SK-N-SH (cell line): Measurements from ENCODE around the gene DOK1. TPM values are rescaled to one million over a fixed set of nuclear protein-coding genes. Genes with fewer than 3 reads are reported as not detected.

Experiments
- CTCF ChIA-PET: fragments of 300-600, 350-600 bp; formaldehyde crosslinking; extraction: SDS; loops from one replicate; lab custom pipeline; 2021; lab: Yijun Ruan, JAX
- POLR2A ChIA-PET: fragments of 350-600 bp; sonication (Branson Sonifier 250); formaldehyde crosslinking; extraction: SDS; loops from one replicate; lab custom pipeline; 2020; ENCODE audit warnings: antibody characterized with exemption, inconsistent platforms; lab: Yijun Ruan, JAX
- DNase-seq: peaks from one replicate; pipeline ENCODE4 v3.0.0; 2012
- H2AFZ ChIP-seq: fragments of 200-600 bp; sonication (generic); 2 replicates; pipeline ENCODE4 v1.8.1; 2016; ENCODE audit warnings: antibody characterized with exemption, mild to moderate bottlenecking, low read depth
- H3F3A ChIP-seq: fragments of 200-600 bp; sonication (generic); replicated peaks from 2 replicates; pipeline ENCODE3; 2016; ENCODE audit warnings: antibody characterized with exemption, mild to moderate bottlenecking; ENCODE audit not compliant: insufficient read depth
- H3K27ac ChIP-seq, 2 experiments: fragments of 200-500 bp in 1 of 2; fragments of 200-600 bp in 1 of 2; sonication (Bioruptor generic) in 1 of 2; sonication (generic), shearing (Covaris generic) in 1 of 2; 2 replicates each; pipeline versions ENCODE4 v1.5.1 to v1.6.1; 2014 to 2016; ENCODE audit warnings: low read depth in 2 of 2, inconsistent platforms in 1 of 2, low read length in 1 of 2, mild to moderate bottlenecking in 1 of 2, mixed read lengths in 1 of 2
- H3K27me3 ChIP-seq: fragments of 200-600 bp; sonication (generic), shearing (Covaris generic); 2 replicates; pipeline ENCODE4 v1.6.1; 2016; ENCODE audit warnings: mixed run types; ENCODE audit not compliant: insufficient read depth
- H3K36me3 ChIP-seq, 2 experiments: fragments of 200-500 bp in 1 of 2; fragments of 200-600 bp in 1 of 2; sonication (Bioruptor generic) in 1 of 2; sonication (generic) in 1 of 2; replicated peaks in 1 of 2; 2 replicates each; pipeline versions ENCODE3 to v1.5.1; 2014 to 2016; ENCODE audit warnings: low read length in 1 of 2, mild to moderate bottlenecking in 1 of 2; ENCODE audit not compliant: insufficient read depth in 2 of 2, control insufficient read depth in 1 of 2
- H3K4me1 ChIP-seq, 2 experiments: fragments of 200-500 bp in 1 of 2; fragments of 200-600 bp in 1 of 2; sonication (Bioruptor generic) in 1 of 2; sonication (generic), shearing (Covaris generic) in 1 of 2; 2 replicates each; pipeline versions ENCODE4 v1.5.1 to v1.6.1; 2014 to 2016; ENCODE audit warnings: low read depth in 1 of 2, low read length in 1 of 2, mixed run types in 1 of 2; ENCODE audit not compliant: insufficient read depth in 2 of 2, control insufficient read depth in 1 of 2
- H3K4me2 ChIP-seq: fragments of 200-600 bp; sonication (generic), shearing (Covaris generic); 2 replicates; pipeline ENCODE4 v1.6.1; 2017; ENCODE audit warnings: mixed run types
- H3K4me3 ChIP-seq, 2 experiments: fragments of 200-500 bp in 1 of 2; fragments of 200-600 bp in 1 of 2; sonication (Bioruptor generic) in 1 of 2; sonication (generic), shearing (Covaris generic) in 1 of 2; 2 replicates each; pipeline versions ENCODE4 v1.5.1 to v1.8.1; 2014 to 2016; ENCODE audit warnings: low read depth in 2 of 2, inconsistent platforms in 1 of 2, low read length in 1 of 2, mild to moderate bottlenecking in 1 of 2, mixed read lengths in 1 of 2, moderate library complexity in 1 of 2
- H3K79me2 ChIP-seq: fragments of 200-600 bp; sonication (generic); 2 replicates; pipeline ENCODE4 v1.8.1; 2017; ENCODE audit warnings: mild to moderate bottlenecking; ENCODE audit not compliant: insufficient read depth
- H3K9ac ChIP-seq: fragments of 200-600 bp; sonication (generic); 2 replicates; pipeline ENCODE4 v1.6.1; 2017; ENCODE audit warnings: mixed run types
- H3K9me2 ChIP-seq: fragments of 200-600 bp; sonication (generic); 2 replicates; pipeline ENCODE4 v1.6.1; 2017; ENCODE audit warnings: mixed run types
- H3K9me3 ChIP-seq: fragments of 200-600 bp; sonication (generic); 2 replicates; pipeline ENCODE4 v1.6.1; 2017; ENCODE audit warnings: mixed run types, mild to moderate bottlenecking, moderate library complexity
- H4K20me1 ChIP-seq: fragments of 200-600 bp; sonication (generic); 2 replicates; pipeline ENCODE4 v1.6.1; 2017; ENCODE audit warnings: mild to moderate bottlenecking, mixed run types; ENCODE audit not compliant: insufficient read depth
- ELF1 ChIP-seq: IDR thresholded peaks from 2 replicates; pipeline ENCODE4 v1.4.0; 2012
- EP300 ChIP-seq, 2 experiments: IDR thresholded peaks; 2 replicates each; pipeline versions ENCODE4 v1.4.0 to v1.6.1; 2012; ENCODE audit warnings: borderline replicate concordance in 1 of 2, low read depth in 1 of 2, low read length in 1 of 2
- EZH2phosphoT487 ChIP-seq: fragments of 200-600 bp; sonication (generic); IDR thresholded peaks from 2 replicates; pipeline ENCODE4 v1.6.1; 2017; ENCODE audit warnings: low read depth, mixed run types, mild to moderate bottlenecking, antibody characterized with exemption, moderate library complexity, borderline replicate concordance
- FOSL2 ChIP-seq: IDR thresholded peaks from 2 replicates; pipeline ENCODE4 v1.4.0; 2012; ENCODE audit warnings: low read depth, mild to moderate bottlenecking, moderate library complexity, borderline replicate concordance
- FOXM1 ChIP-seq: IDR thresholded peaks from 2 replicates; pipeline ENCODE4 v1.4.0; 2012; ENCODE audit warnings: low read depth, mild to moderate bottlenecking
- GABPA ChIP-seq: IDR thresholded peaks from 2 replicates; pipeline ENCODE4 v1.4.0; 2012; ENCODE audit warnings: low read depth, mild to moderate bottlenecking
- JUND ChIP-seq: IDR thresholded peaks from 2 replicates; pipeline ENCODE4 v1.4.0; 2012
- NFIC ChIP-seq: IDR thresholded peaks from 2 replicates; pipeline ENCODE4 v1.4.0; 2012; ENCODE audit warnings: borderline replicate concordance
- NRF1 ChIP-seq: IDR thresholded peaks from 2 replicates; pipeline ENCODE4 v1.6.1; 2012; ENCODE audit warnings: low read depth, mild to moderate bottlenecking, low read length
- POLR2AphosphoS5 ChIP-seq: IDR thresholded peaks from 2 replicates; pipeline ENCODE4 v1.6.1; 2012; ENCODE audit warnings: low read depth, low read length
- RAD21 ChIP-seq: IDR thresholded peaks from 2 replicates; pipeline ENCODE4 v1.6.1; 2012; ENCODE audit warnings: mild to moderate bottlenecking, low read length
- RCOR1 ChIP-seq: fragments of 150-350 bp; IDR thresholded peaks from 2 replicates; pipeline ENCODE4 v1.6.1; 2017; ENCODE audit warnings: antibody characterized with exemption, low read length
- TCF12 ChIP-seq: IDR thresholded peaks from 2 replicates; pipeline ENCODE4 v1.4.0; 2012
- TEAD4 ChIP-seq: IDR thresholded peaks from 2 replicates; pipeline ENCODE4 v1.4.0; 2012; ENCODE audit warnings: mild to moderate bottlenecking, borderline replicate concordance; ENCODE audit not compliant: insufficient read depth
- WGBS: methylation state at CpG from one replicate; pipeline ENCODE4 v1.1.6; 2017; ENCODE audit warnings: low lambda C conversion rate; 5-methylcytosine and 5-hydroxymethylcytosine counted together
- polyA plus RNA-seq, 3 experiments: library from polyadenylated mRNA; depleted of rRNA; stranded (reverse); fragments of >200 nt; gene quantifications; 2 replicates each; pipeline ENCODE4 v1.2.3, GENCODE V29; 2012
- TF ChIP-seq, protein P1 (sequence below): IDR thresholded peaks from 2 replicates; pipeline ENCODE4; 2012
- TF ChIP-seq, protein P2 (sequence below): fragments of 150-350 bp; IDR thresholded peaks from 2 replicates; pipeline ENCODE4 v1.6.1; 2016; ENCODE audit warnings: mild to moderate bottlenecking, low read depth, low read length

Gene DOK1
- polyA plus RNA-seq, 1 of the 3 experiments (the other 2 are of a cell fraction): 25.3 TPM

DNA sequence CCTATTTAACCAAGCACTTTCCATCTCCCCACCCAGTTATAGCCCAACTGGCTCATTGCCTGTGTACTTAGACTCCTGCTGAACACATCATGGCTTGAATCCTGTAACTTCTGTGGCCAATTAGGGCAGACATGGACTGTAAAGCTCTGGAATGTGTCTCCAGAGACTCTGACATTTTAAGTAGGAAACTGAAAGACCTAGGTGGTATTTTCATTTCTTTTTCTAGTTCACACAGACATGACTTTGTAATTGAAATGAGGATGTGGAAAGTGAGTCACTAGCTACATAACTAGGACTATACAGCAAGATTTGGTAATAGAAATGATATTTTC, 12.2 kb downstream of the DOK1 start:
- TF ChIP-seq TEAD4: peak; percentile 24; the same call in 1 of the 2 replicates
- no peak for TF ChIP-seq RCOR1
- no peak for TF ChIP-seq RAD21
- TF ChIP-seq JUND: peak; percentile 60
- no peak for TF ChIP-seq NRF1
- TF ChIP-seq, protein P1, sequence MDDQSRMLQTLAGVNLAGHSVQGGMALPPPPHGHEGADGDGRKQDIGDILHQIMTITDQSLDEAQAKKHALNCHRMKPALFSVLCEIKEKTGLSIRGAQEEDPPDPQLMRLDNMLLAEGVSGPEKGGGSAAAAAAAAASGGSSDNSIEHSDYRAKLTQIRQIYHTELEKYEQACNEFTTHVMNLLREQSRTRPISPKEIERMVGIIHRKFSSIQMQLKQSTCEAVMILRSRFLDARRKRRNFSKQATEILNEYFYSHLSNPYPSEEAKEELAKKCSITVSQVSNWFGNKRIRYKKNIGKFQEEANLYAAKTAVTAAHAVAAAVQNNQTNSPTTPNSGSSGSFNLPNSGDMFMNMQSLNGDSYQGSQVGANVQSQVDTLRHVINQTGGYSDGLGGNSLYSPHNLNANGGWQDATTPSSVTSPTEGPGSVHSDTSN: peak; percentile 83
- peak; percentile 40 to 76; a peak in 3 of 4 replicates for TF ChIP-seq EP300 (IDR thresholded peaks at IDR 0.05; ENCODE audit: borderline replicate concordance in 1 of 2, low read depth in 1 of 2, low read length in 1 of 2)
- peak; percentile 95 for TF ChIP-seq TCF12
- no peak for TF ChIP-seq EZH2phosphoT487
- peak; percentile 48; the same call in 1 of the 2 replicates for TF ChIP-seq NFIC
- TF ChIP-seq FOXM1: no peak
- peak; percentile 59; the same call in 1 of the 2 replicates for TF ChIP-seq POLR2AphosphoS5
- peak; percentile 51; the same call in 1 of the 2 replicates for TF ChIP-seq FOSL2
- no peak for TF ChIP-seq ELF1
- Histone ChIP-seq H3K9me3 (no peaks in the 10 kb centered on the region), H3K27me3 (no peaks in the 10 kb centered on the region), H3K9ac (no peak overlapping the region; the same call in 1 of the 2 replicates), H4K20me1 (no peaks in the 10 kb centered on the region), H3K36me3 (no peaks in the 10 kb centered on the region), H3K9me2 (no peaks in the 10 kb centered on the region), H3K4me1 (peaks cover 3 to 27% of the 10 kb centered on the region in 2 experiments; a peak in 2 of 4 replicates), H3F3A (peaks cover 39% of the 10 kb centered on the region), H3K27ac (peak overlapping the region; percentile 86 to 93; a peak in 3 of 4 replicates), H3K4me2 (peak overlapping the region; percentile 11; the same call in 1 of the 2 replicates), H2AFZ (no peak overlapping the region), H3K4me3 (no peak overlapping the region), H3K79me2 (no peaks in the 10 kb centered on the region)
- ChIA-PET CTCF (interaction anchor here (1.0 to 3.6 kb wide), 6 partner anchors 9 to 388 kb away, joined by 3 to 24 read pairs (median 5); partner anchors contain the start of gene MOB1A), POLR2A (no interaction called here)
- DNase-seq: no peak

DNA sequence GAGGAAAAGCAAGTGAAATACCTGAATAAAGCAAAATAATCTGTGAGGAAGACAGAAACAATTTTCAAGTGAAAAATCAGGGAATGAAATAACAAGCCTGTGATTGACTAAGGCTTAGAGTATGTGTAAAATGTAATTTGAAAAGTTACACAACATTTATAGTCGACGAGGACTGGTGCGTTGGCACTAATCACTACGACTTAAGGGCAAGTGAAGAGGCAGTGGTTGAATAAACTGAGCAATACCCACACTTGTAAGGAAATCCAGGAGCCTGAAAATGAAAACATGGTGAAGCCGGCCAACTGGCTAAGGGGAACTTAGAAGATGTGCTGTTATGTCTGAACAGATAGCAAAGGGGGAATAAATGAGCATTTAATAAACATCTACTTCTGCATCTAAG, 13.4 kb downstream of the DOK1 start:
- H3K27me3 ChIP-seq: no peaks in the 10 kb centered on the region
- no peaks in the 10 kb centered on the region for H4K20me1 ChIP-seq
- DNase-seq: no peak
- H3K4me1 ChIP-seq: peaks cover 3 to 18% of the 10 kb centered on the region in 2 experiments; a peak in 2 of 4 replicates
- H3K79me2 ChIP-seq: no peaks in the 10 kb centered on the region
- peak overlapping the region; percentile 43 for H3K4me2 ChIP-seq
- H3K9ac ChIP-seq: peak overlapping the region; percentile 61; the same call in 1 of the 2 replicates
- H3K9me3 ChIP-seq: no peaks in the 10 kb centered on the region
- ChIA-PET CTCF (interaction anchor here (0.8 to 3.6 kb wide), 4 partner anchors 9 to 29 kb away, joined by 3 to 24 read pairs (median 5); no protein-coding TSS in a partner anchor), POLR2A (no interaction called here)
- TF ChIP-seq TEAD4 (no peak), GABPA (no peak), NRF1 (no peak), TCF12 (peak; percentile 39; the same call in 1 of the 2 replicates), FOSL2 (0 out of 2 replicates have a peak, but pooled peaks have one; percentile 17)
- TF ChIP-seq, protein P2, sequence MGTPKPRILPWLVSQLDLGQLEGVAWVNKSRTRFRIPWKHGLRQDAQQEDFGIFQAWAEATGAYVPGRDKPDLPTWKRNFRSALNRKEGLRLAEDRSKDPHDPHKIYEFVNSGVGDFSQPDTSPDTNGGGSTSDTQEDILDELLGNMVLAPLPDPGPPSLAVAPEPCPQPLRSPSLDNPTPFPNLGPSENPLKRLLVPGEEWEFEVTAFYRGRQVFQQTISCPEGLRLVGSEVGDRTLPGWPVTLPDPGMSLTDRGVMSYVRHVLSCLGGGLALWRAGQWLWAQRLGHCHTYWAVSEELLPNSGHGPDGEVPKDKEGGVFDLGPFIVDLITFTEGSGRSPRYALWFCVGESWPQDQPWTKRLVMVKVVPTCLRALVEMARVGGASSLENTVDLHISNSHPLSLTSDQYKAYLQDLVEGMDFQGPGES: no peak
- no peaks in the 10 kb centered on the region for H3K36me3 ChIP-seq
- H3K27ac ChIP-seq: peak overlapping the region; percentile 86 to 93; a peak in 3 of 4 replicates
- H3F3A ChIP-seq: peaks cover 44% of the 10 kb centered on the region
- H2AFZ ChIP-seq: peak overlapping the region; percentile 50
- H3K9me2 ChIP-seq: no peaks in the 10 kb centered on the region
- no peak overlapping the region for H3K4me3 ChIP-seq
- 39% methylated on average over 5 of the region's 5 CpGs for WGBS
